GM12878 (cell line): Measurements from ENCODE around the gene TMEM259. TPM values are rescaled to one million over a fixed set of nuclear protein-coding genes. Genes with fewer than 3 reads are reported as not detected.

ENCODE experiments used
- ATAC-seq: fragments of 200-7000 bp; cut with Tn5 transposase; 3 replicates; pipeline ENCODE4 v1.9.1; 2020; ENCODE audit warnings: mild to moderate bottlenecking, moderate library complexity
- BruUV-seq: library from RNA; stranded (reverse); fragments of 400-500 nt; replicated peaks from 2 replicates; lab custom pipeline; 2021; lab: Mats Ljungman, UMichigan
- CTCF ChIA-PET: fragments of 300-600 bp; sonication (Branson Sonifier 250); formaldehyde crosslinking; extraction: SDS; loops from one replicate; lab custom pipeline; 2021; ENCODE audit warnings: inconsistent platforms; lab: Yijun Ruan, JAX
- POLR2A ChIA-PET: fragments of 350-600 bp; formaldehyde crosslinking; extraction: SDS; loops from one replicate; lab custom pipeline; 2021; ENCODE audit warnings: inconsistent platforms; lab: Charles Lee
- RAD21 ChIA-PET: fragments of 300-600 bp; sonication (Branson Sonifier 250); formaldehyde crosslinking; loops from one replicate; lab custom pipeline; 2023; ENCODE audit warnings: antibody characterized with exemption; ENCODE audit not compliant: unreplicated experiment; lab: Charles Lee
- SMC1A ChIA-PET: fragments of 300-600 bp; sonication (Branson Sonifier 250); formaldehyde crosslinking; loops from one replicate; lab custom pipeline; 2023; ENCODE audit not compliant: unreplicated experiment, uncharacterized antibody; lab: Charles Lee
- DNase-seq: peaks from one replicate; pipeline ENCODE4 v3.0.0-alpha.2; 2011; ENCODE audit warnings: low read depth, low spot score
- FAIRE-seq: peaks from 3 replicates; lab custom pipeline; 2011; peaks lifted over from hg19 to GRCh38; lab: Jason Lieb, UNC
- H2AFZ ChIP-seq: 2 replicates; pipeline ENCODE4 v1.6.0; 2011; ENCODE audit warnings: low read depth, low read length, control low read depth; ENCODE audit not compliant: control insufficient read depth
- H3K27ac ChIP-seq: 2 replicates; pipeline ENCODE4 v1.5.1; 2011; ENCODE audit warnings: control low read depth; ENCODE audit not compliant: control insufficient read depth, insufficient read depth
- H3K27me3 ChIP-seq, 2 experiments: replicated peaks in 1 of 2; 2 replicates each; pipeline versions ENCODE4 v1.6.0 to v1.6.1; 2011; ENCODE audit warnings: low read length in 1 of 2; ENCODE audit not compliant: control insufficient read depth in 2 of 2, insufficient read depth in 2 of 2
- H3K36me3 ChIP-seq, 2 experiments: 2 replicates each; pipeline ENCODE4 v1.5.1; 2011; ENCODE audit warnings: low read length in 1 of 2; ENCODE audit not compliant: control insufficient read depth in 2 of 2, insufficient read depth in 2 of 2
- H3K4me1 ChIP-seq: 2 replicates; pipeline ENCODE4 v1.6.1; 2011; ENCODE audit warnings: mild to moderate bottlenecking, low read length, moderate library complexity, mixed read lengths; ENCODE audit not compliant: control insufficient read depth, insufficient read depth
- H3K4me2 ChIP-seq: 2 replicates; pipeline ENCODE4 v1.6.0; 2011; ENCODE audit warnings: control low read depth; ENCODE audit not compliant: control insufficient read depth, insufficient read depth
- H3K4me3 ChIP-seq: fragments of 200-600 bp; sonication (generic); 2 replicates; pipeline ENCODE4 v1.5.1; 2016
- H3K79me2 ChIP-seq: 2 replicates; pipeline ENCODE4 v1.6.0; 2011; ENCODE audit warnings: low read length; ENCODE audit not compliant: control insufficient read depth, insufficient read depth
- H3K9ac ChIP-seq: 2 replicates; pipeline ENCODE4 v1.8.0; 2011; ENCODE audit warnings: low read length, control low read depth, mixed read lengths; ENCODE audit not compliant: control insufficient read depth, insufficient read depth
- H3K9me3 ChIP-seq: replicated peaks from 3 replicates; pipeline ENCODE4 v1.5.1; 2011; ENCODE audit warnings: mild to moderate bottlenecking, low read length; ENCODE audit not compliant: control insufficient read depth, insufficient read depth
- H4K20me1 ChIP-seq: 2 replicates; pipeline ENCODE4 v1.6.0; 2011; ENCODE audit not compliant: control insufficient read depth, insufficient read depth
- ASH2L ChIP-seq: fragments of 300-600, 200-600 bp; sonication (generic); IDR thresholded peaks from 2 replicates; pipeline ENCODE4 v1.6.1; 2017; ENCODE audit warnings: low read depth, mild to moderate bottlenecking, borderline replicate concordance
- BCL11A ChIP-seq: IDR thresholded peaks from 2 replicates; pipeline ENCODE4 v1.6.1; 2011; ENCODE audit warnings: low read depth, low read length
- BCL3 ChIP-seq: IDR thresholded peaks from 2 replicates; pipeline ENCODE4 v1.6.1; 2011; ENCODE audit warnings: borderline replicate concordance, low read depth, mild to moderate bottlenecking, moderate library complexity, low read length; ENCODE audit not compliant: insufficient read depth, poor library complexity, severe bottlenecking
- BHLHE40 ChIP-seq, 2 experiments: fragments of 450-650 bp in 1 of 2; IDR thresholded peaks; 2 replicates each; pipeline ENCODE4 v1.6.1; 2011 to 2017; ENCODE audit warnings: low read depth in 2 of 2, borderline replicate concordance in 1 of 2, improper control_type of control experiment in 1 of 2, low read length in 1 of 2, mild to moderate bottlenecking in 1 of 2
- CHD1 ChIP-seq: IDR thresholded peaks from 2 replicates; pipeline ENCODE4 v1.6.1; 2012; ENCODE audit warnings: low read depth, low read length, improper control_type of control experiment
- EZH2 ChIP-seq: IDR thresholded peaks from 2 replicates; pipeline ENCODE4 v1.6.1; 2012; ENCODE audit warnings: low read depth, mild to moderate bottlenecking, control low read depth, inconsistent platforms, low read length, borderline replicate concordance; ENCODE audit not compliant: control insufficient read depth
- PAX5 ChIP-seq: IDR thresholded peaks from 2 replicates; pipeline ENCODE4 v1.6.1; 2011; ENCODE audit warnings: low read depth, low read length, borderline replicate concordance
- SMARCA5 ChIP-seq: fragments of 450-650 bp; IDR thresholded peaks from 2 replicates; pipeline ENCODE4 v1.6.1; 2017; ENCODE audit warnings: mild to moderate bottlenecking
- TCF3 ChIP-seq: IDR thresholded peaks from 2 replicates; pipeline ENCODE4 v1.6.1; 2012; ENCODE audit warnings: low read depth, mild to moderate bottlenecking, low read length, borderline replicate concordance; ENCODE audit not compliant: insufficient read depth
- ZNF622 ChIP-seq: fragments of 450-650 bp; IDR thresholded peaks from 2 replicates; pipeline ENCODE4 v1.6.1; 2017; ENCODE audit warnings: mild to moderate bottlenecking, inconsistent platforms
- WGBS: methylation state at CpG from one replicate; pipeline ENCODE4 v1.1.6; 2016; ENCODE audit warnings: low lambda C conversion rate; ENCODE audit not compliant: insufficient replicate concordance, insufficient coverage; ENCODE audit errors: missing lambda C conversion rate; 5-methylcytosine and 5-hydroxymethylcytosine counted together
- in situ Hi-C: fragments of 300-500 bp; cut with MboI; formaldehyde crosslinking; loops from 9 replicates; pipeline ENCODE4 v1.14.3; 2018; ENCODE audit warnings: mixed read lengths
- intact Hi-C: fragments of 100-400 bp; cut with micrococcal nuclease; formaldehyde crosslinking; loops from one replicate; pipeline ENCODE4 v1.14.2; 2022; ENCODE audit not compliant: unreplicated experiment
- polyA plus RNA-seq, 11 experiments: library from polyadenylated mRNA; depleted of rRNA in 4 of 11; unstranded in 6 of 11; stranded (reverse) in 5 of 11; fragments of >200 nt; fragmentation: Nextera tagmentation in 4 of 11; fragmentation: Illumina TruSeq in 1 of 11; extraction: Ambion mirVana in 4 of 11; extraction: Trizol in 1 of 11; gene quantifications; 1 replicate in 1 of 11; 2 replicates in 10 of 11; pipeline versions ENCODE4 v1.2.1 to v1.2.3, GENCODE V29; 2011 to 2016; ENCODE audit warnings: inconsistent platforms in 2 of 11, missing spikeins in 2 of 11, low read depth in 1 of 11
- total RNA-seq, 4 experiments: library from RNA; depleted of rRNA in 3 of 4; stranded (reverse); fragments of >200 nt in 3 of 4; fragmentation: Illumina TruSeq in 1 of 4; extraction: Trizol in 1 of 4; gene quantifications; 2 replicates each; pipeline versions ENCODE4 v1.2.1 to v1.2.3, GENCODE V29; 2013 to 2021
- TF ChIP-seq, protein P1 (sequence below): IDR thresholded peaks from 2 replicates; pipeline ENCODE4 v1.6.1; 2011; ENCODE audit warnings: mild to moderate bottlenecking, low read depth, low read length, moderate library complexity; ENCODE audit not compliant: insufficient replicate concordance
- TF ChIP-seq, protein P2 (sequence below): fragments of 450-650 bp; IDR thresholded peaks from 2 replicates; pipeline ENCODE4 v1.6.1; 2017; ENCODE audit warnings: mild to moderate bottlenecking, moderate library complexity
- TF ChIP-seq, protein P3 (sequence below): IDR thresholded peaks from 2 replicates; pipeline ENCODE4 v1.6.1; 2012; ENCODE audit warnings: low read length, inconsistent platforms

TMEM259 gene
- total and polyA plus RNA-seq, 10 of the 15 experiments (the other 5 are each of a cell fraction or from before 2014, with no cell fraction given) = 0.43 to 184 (median 62.0) TPM

- in situ Hi-C loops = no loop called here
- Histone ChIP-seq H3K9me3 (no peaks in the 10 kb centered on the region), H3K27ac (no peak overlapping the region), H3K9ac (no peak overlapping the region), H2AFZ (no peak overlapping the region), H3K36me3 (no peaks in the 10 kb centered on the region; a peak in 1 of 4 replicates), H3K79me2 (no peaks in the 10 kb centered on the region), H3K27me3 (no peaks in the 10 kb centered on the region), H3K4me1 (no peaks in the 10 kb centered on the region), H3K4me2 (no peak overlapping the region), H3K4me3 (no peak overlapping the region), H4K20me1 (no peaks in the 10 kb centered on the region)
- no peak for ATAC-seq
- POLR2A ChIA-PET = no interaction called here
- no TSS peak for BruUV-seq
- 68% methylated on average over 5 of the region's 5 CpGs for WGBS
- intact Hi-C loops = loop anchor here (5.0 kb wide), 1 partner anchor 134 kb away; no protein-coding TSS in a partner anchor
- DNase-seq = no peak
- RAD21 ChIA-PET = interaction anchor here (1.0 to 2.2 kb wide), 3 partner anchors 9 to 134 kb away, joined by 4 to 9 read pairs (median 5); partner anchors contain the start of gene ARHGAP45
- CTCF ChIA-PET = interaction anchor here (0.6 to 2.9 kb wide), 9 partner anchors 10 to 182 kb away, joined by 3 to 14 read pairs (median 6); partner anchors contain the start of genes ABCA7 and ARHGAP45
- SMC1A ChIA-PET = interaction anchor here (0.8 to 1.4 kb wide), 3 partner anchors 10 to 45 kb away, joined by 3 to 7 read pairs (median 4); no protein-coding TSS in a partner anchor
- FAIRE-seq = no peak
- TF ChIP-seq ASH2L = no peak
- no peak for TF ChIP-seq ZNF622
- TF ChIP-seq, protein P1, sequence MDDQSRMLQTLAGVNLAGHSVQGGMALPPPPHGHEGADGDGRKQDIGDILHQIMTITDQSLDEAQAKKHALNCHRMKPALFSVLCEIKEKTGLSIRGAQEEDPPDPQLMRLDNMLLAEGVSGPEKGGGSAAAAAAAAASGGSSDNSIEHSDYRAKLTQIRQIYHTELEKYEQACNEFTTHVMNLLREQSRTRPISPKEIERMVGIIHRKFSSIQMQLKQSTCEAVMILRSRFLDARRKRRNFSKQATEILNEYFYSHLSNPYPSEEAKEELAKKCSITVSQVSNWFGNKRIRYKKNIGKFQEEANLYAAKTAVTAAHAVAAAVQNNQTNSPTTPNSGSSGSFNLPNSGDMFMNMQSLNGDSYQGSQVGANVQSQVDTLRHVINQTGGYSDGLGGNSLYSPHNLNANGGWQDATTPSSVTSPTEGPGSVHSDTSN = no peak
- TF ChIP-seq, protein P2, sequence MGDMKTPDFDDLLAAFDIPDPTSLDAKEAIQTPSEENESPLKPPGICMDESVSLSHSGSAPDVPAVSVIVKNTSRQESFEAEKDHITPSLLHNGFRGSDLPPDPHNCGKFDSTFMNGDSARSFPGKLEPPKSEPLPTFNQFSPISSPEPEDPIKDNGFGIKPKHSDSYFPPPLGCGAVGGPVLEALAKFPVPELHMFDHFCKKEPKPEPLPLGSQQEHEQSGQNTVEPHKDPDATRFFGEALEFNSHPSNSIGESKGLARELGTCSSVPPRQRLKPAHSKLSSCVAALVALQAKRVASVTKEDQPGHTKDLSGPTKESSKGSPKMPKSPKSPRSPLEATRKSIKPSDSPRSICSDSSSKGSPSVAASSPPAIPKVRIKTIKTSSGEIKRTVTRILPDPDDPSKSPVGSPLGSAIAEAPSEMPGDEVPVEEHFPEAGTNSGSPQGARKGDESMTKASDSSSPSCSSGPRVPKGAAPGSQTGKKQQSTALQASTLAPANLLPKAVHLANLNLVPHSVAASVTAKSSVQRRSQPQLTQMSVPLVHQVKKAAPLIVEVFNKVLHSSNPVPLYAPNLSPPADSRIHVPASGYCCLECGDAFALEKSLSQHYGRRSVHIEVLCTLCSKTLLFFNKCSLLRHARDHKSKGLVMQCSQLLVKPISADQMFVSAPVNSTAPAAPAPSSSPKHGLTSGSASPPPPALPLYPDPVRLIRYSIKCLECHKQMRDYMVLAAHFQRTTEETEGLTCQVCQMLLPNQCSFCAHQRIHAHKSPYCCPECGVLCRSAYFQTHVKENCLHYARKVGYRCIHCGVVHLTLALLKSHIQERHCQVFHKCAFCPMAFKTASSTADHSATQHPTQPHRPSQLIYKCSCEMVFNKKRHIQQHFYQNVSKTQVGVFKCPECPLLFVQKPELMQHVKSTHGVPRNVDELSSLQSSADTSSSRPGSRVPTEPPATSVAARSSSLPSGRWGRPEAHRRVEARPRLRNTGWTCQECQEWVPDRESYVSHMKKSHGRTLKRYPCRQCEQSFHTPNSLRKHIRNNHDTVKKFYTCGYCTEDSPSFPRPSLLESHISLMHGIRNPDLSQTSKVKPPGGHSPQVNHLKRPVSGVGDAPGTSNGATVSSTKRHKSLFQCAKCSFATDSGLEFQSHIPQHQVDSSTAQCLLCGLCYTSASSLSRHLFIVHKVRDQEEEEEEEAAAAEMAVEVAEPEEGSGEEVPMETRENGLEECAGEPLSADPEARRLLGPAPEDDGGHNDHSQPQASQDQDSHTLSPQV = no peak
- no peak for TF ChIP-seq BCL3
- TF ChIP-seq SMARCA5 = no peak
- TF ChIP-seq, protein P3, sequence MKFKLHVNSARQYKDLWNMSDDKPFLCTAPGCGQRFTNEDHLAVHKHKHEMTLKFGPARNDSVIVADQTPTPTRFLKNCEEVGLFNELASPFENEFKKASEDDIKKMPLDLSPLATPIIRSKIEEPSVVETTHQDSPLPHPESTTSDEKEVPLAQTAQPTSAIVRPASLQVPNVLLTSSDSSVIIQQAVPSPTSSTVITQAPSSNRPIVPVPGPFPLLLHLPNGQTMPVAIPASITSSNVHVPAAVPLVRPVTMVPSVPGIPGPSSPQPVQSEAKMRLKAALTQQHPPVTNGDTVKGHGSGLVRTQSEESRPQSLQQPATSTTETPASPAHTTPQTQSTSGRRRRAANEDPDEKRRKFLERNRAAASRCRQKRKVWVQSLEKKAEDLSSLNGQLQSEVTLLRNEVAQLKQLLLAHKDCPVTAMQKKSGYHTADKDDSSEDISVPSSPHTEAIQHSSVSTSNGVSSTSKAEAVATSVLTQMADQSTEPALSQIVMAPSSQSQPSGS = no peak
- no peak for TF ChIP-seq CHD1
- TF ChIP-seq TCF3 = no peak
- TF ChIP-seq EZH2 = no peak
- TF ChIP-seq BHLHE40 (IDR thresholded peaks at IDR 0.05; ENCODE audit: borderline replicate concordance in 1 of 2, low read depth in 2 of 2, low read length in 1 of 2) = no peak
- no peak for TF ChIP-seq BCL11A
- TF ChIP-seq PAX5 = no peak
Measured at GRCh38 chr19:1058112-1058511, 37.2 kb upstream of the TMEM259 start.
